NCI-H2227 treated with DMSO at 0.1 percent for 48 hours (cell line): ENCODE measurements around the gene GADL1.

Source experiments
- DNase-seq: peaks from one replicate; lab custom pipeline; 2025; lab: John Stamatoyannopoulos, UW

GADL1 gene

DNA sequence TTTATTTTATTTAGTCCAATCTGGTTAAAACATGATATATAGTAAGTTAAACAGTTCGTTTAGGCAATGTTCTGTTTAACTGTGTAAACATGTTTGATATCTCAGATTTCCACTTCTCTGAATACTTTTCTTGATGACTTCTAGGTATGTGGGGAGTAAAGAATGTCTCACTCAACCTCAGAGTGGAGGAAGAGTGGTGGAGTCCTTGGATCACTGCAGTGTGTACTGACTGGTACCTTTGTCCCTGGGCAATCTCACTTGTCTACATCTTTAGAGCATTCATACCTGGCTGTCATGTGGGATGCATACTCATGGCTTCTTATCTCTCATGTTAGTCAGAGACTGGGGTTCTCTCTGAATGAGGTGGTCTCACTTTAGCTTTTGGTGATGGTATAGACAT is 15.6 kb downstream of the GADL1 start:
- no peak for DNase-seq

DNA sequence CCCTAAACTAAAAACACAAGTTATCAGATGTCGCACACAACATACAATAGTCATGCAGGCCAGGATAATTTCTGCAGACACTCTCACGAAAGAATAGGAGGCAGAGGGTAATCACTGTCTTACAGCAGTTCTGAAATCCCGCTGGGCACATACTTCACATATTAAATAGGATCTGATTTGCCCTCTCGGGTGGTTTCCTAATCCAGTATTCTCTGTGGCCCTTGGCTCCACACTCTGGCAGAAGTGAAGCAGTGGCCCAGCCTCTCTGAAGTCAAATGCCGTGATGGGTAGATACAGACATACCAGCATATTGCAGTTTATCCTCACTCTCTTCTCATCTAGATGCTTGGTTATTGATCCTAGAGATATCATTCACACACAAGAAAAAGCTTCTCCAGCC is 19.0 kb downstream of the GADL1 start:
- DNase-seq, result no peak

DNA sequence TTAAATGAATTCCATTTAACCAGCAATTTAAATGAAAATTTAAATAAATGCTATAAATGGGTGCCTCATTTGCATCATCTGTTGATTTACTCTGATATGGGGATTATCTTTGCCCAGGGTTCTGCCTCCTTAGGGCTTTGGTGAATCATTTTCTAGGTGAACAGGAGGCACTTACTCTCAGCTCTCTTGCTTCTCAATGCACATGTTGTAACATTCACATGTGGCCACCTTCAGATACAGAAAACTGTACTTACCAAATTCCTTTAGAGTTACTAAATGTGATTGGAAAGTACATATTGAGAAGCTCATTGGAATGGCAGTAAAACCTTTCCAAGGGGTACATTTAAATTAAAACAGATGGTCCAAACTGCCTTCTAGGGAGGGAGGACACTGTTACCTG is 20.8 kb downstream of the GADL1 start:
- no peak for DNase-seq

DNA sequence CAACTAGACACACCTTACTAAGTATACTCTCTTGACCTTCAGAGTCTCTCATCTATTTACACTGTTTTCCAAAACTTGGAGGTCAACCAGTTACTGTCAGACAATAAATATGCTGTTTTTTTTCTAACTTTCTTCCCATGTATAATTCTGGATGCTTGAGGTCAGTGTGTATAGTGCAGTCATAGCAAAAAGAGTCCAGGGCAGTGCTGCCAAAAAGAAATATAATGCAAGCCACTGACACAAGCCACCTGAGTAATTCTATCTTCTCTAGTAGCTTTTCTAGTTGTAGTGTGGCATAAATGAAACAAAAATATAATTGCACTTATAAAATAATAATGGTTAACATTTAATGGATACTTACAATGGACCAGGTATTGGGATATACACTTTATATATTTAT is 21.6 kb downstream of the GADL1 start:
- DNase-seq, result no peak

DNA sequence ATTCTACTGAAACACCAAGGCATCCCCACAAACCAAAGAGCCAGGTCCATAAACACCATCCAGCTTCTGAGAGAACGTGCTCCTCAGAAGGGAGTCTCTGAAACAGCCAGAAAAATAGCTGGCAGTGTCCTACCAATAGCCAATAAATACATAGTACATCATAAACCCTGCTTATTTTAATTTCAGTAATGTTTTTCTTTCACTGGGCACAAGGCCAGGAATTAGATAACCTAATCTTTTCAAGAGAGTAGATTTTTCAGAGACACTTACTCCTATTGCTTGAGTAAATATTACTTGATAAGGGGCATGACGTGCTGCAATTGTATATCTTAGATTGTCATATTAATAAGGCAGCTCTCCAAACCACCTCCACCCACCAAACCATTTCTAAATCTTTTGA is 22.7 kb downstream of the GADL1 start:
- no peak for DNase-seq

DNA sequence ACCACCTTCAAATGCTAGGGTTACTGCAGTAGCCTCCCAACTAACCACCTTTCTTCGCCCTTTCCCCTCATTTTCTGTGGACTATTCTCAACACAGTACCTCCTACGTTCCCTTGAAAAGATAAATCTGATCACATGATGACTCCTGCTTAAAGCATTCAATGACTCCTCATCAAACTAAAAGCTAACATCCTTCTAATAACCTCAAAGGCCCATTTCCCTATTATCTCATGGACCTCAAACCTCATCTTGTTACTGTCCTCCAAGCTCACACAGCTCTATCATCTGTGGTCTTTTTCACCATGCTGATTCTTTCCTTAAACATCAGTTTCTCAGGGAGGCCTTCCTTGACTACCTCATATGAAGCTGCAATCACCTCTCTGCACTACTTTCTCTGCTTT is 29.6 kb downstream of the GADL1 start:
- no peak for DNase-seq

DNA sequence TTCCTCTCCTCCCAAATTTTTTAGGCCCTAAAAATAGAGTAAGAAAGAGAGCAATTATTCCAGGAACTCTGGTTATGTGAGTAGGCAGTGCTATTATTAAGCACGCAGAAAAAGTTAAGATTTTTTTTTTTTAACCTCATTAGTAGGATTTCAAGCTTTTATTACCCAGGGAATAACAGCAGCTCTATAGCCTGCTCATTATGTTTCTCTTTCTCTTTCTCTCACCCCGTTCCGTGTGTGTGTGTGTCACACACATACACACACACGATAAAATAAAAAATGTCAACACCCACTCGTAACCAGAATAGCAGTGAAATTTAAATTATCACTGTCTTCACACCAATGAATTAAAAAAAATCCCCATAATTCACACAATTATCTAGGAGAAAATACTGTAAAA is 30.3 kb downstream of the GADL1 start:
- no peak for DNase-seq

DNA sequence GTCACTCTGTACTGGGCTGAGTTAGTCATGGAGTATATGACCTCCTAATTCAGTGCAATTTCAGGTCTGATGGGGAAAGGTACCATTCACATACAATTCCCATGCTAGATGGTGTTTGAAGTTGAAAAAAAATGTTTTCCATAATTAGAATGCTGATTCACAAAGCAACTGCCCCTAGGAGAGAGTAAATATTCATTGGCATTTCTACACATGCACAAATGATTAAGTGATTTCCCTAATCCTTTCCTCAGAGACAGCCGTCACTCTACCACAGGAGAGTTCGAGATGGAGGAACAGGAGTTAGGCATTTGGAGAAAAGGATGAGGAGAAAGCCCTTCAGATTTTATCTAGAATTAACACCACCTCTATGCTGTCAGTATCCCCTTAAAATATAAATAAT is 32.5 kb downstream of the GADL1 start:
- DNase-seq, result no peak

DNA sequence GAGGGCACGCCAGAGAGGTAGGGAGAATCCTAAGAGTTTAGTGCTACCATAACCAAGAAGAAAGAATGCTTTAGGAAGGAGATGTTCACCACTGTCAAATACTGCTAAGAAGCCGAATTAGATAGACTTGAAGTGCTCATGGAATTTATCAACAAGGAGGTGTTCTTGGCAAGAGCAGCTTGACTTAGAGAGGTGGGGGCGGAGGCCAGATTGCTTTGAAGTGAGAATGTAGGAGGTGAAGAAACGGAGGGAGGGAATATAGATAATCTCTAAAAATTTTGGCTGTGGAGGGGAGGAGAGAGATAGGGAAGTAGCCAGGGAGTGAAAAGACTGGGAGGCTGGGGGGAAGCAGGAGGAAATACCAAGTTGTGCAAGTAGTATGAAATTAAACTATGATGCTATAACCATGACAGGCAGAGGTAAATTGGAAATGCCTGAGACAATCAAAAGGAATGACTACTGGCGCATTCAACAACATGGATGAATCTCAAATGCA is 35.5 kb downstream of the GADL1 start:
- DNase-seq, result no peak

DNA sequence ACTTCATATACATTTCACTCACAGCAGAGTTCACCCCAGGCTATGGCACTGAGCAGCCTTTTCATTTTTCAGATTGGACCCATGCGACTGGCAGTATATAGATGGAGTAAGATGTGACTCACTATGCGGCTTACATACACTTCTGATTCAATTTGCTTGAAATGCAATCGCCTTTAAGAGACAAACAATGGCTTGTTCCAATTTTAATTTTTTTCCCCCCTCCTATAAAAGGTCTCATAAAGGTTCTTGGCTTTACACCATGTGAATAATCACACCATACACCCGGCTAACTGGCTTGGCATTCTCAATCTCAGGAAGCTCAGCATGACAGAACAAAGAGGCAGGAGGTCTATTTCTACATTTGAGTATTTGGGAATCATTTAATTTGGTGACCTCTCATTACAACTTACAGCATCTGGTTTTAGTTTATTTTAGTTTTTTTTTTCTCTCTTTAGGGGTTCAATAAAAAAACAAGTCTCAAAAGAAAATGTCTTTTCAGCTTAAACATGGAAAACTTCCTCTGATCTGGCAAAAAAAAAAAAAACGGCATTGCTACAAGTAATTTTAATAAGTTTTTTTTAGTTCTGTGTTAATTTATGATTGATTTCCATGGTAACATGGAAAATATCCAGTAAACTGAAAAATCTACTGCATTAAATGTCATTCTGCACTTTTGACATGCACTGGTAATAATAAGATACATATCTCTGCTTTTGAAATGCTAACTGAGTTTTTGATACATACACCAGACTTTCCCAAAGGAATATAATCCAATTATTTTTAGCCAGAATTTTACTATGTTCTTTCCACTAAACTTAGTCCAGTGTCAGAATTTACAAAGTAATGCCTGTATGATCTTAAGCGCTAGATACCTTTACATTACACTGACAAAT is 38.8 kb downstream of the GADL1 start:
- DNase-seq, result no peak

DNA sequence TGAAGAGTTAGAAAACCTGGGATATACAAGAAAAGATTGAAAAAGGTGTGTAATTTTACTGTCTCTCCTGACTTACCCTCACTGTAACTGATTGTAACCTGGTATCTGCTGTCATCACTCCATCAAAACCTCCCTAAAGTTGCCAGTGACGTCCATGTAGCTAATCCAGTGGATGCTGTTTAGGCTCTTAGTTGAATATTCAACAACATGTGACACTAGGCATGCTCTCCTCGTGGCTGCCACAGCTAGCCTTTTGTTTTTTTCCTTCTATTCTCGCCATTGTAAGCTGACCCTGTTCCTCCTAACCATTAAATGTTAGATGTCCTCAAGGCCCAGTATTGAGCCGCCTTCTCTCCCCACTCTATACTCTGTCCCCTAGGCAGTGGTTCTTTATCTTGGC is 41.6 kb downstream of the GADL1 start:
- DNase-seq, result no peak

DNA sequence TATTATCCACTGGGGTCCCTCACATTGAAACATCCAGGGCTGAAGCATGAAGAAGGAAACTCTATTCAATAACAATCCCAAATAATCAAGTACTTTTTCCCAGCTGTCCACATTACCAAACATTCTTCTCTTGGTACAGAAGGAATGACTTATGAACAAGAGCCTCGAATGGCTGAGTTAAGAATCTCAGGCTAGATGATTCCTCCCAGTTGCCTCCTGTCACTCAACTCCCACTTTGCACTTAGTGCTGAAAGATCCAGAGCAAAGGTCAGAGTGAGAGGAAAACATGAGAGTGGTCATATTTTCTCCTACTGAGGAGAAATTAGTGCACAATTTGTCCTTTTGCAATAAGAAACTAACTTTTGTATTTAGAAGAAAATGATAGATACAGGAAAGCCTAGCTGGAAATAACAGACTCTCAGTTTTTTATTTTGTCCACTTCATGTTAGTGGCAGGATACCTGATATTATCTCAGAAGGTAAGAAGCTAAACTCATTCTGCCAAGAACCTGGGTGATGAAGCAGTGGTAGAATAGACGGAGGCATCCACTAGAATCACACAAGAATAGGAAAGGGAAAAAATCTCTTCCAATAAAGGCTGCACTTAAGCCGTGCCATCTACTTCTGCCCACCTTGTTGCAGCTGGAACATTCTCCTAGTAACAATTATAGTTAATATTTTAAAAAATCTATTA is 46.2 kb downstream of the GADL1 start:
- peak; percentile 4 for DNase-seq

DNA sequence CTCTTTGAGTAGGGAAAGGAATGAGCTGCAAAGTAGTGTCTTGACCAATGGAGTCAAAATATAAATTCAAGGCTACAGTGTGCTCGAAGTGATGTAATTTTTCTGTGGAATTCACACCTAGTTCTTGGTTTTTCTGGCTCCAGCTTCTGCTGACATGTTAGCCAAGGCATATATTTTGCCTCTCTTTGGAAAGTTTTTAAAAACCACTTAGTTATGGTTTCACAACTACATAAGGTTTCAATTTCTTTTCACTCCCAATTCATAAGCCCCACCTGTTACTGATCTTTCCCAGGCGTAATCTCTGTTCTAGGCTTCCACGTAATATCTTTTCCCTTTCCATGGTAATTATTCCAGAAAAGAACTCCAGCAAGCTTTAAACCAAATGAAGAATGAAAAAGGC is 46.9 kb downstream of the GADL1 start:
- no peak for DNase-seq

DNA sequence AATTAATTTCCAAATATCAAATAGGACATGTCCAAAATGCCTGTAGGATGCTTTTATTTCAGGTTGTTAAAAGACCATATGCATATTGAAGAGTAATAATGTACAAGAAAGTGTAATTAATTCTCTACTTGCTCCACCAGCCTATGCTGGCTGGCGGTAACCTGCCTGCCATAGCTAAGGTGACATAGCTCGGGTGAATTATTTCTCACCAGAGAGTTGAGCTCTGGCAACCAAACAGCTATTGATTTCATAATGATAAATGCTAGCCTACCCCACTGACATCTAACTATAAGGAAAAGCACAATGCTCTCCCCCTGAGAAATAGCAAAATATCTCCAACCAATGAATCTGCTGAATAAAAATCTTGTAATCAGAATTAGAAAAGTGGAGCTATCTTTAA is 48.9 kb downstream of the GADL1 start:
- DNase-seq, result no peak

DNA sequence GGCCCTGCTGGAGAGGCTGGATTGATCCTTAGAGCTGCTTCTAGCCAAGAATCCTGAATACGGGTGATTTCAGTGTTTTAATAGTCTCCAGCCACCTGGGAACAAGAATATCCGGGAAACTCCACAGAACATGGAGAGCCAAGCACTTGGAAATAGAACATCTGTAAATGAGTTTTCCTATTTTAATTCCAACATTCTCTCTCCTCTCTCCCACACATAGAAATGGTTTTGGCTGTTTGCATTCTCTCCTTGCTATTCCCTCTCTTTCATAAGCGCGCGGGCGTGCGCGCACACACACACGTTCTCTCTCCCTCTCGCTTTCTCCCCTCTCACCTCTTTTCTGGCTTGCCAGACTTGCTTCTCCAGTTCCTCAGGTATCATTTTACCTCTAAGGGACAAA is 50.6 kb downstream of the GADL1 start:
- DNase-seq, result no peak

DNA sequence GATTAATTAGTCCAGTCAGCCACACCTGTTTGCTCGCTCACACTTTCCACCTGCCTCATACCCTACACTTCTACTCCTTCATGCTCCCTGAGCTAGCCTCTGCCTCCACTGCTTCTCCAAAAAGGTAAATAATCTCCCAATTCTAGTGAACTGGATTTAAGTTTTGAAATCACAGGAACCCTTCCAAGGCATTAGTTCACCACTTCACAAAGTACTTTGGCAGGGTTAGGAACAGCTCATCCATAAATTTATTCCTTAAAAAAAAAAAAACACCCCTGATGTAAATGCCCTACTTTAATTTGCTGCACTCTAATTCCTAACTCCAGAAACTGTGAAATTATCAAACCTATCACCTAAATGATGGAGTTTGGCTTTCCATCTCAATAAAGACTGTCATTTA is 58.3 kb downstream of the GADL1 start:
- no peak for DNase-seq

DNA sequence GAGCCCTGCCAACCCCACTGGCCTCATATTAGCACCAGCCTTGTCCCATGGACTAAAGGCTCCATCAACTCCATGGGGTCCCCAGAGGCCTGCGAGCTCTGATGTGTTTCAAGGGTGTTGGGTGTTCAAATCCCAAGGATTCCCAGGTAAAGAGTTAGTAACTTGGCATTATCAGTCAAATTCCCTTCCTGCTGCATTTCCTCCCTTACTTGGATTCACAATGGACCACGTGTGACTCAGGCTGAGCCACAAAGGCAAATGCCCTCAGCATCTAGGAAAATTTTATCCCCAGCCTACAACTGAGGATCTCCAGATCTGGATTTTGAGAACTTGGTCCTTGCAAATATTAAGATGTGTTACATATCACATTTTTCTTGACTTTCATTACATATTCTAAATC is 58.8 kb downstream of the GADL1 start:
- DNase-seq, result no peak

DNA sequence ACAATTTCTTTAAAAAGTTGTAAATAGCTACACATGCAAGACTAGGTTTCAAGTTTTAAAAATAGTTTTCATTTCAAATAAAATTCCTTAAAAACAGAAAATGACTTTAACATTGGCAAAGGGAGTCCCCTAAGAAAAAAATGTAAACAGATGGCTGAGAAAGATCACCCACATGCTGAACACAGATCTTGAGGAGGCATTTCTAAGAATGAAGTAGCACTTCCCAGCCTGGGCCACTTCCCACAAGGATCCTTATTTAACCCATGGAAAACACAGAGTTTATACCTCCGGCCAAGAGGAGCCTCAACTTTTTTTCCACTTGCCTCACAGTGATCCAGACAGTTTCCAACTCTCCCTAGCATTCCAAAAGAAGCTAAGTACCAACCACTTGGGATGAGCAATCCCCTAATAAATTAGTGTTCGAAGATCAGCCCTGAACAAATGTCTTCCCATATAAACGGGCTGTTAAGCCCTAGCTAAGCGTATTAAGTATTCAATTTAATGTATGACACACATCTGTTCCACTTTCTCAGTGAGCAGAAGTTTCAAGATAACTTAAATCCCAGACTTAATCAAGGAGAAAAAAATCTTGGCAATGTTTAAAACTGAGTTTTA is 61.4 kb downstream of the GADL1 start:
- DNase-seq, result no peak

DNA sequence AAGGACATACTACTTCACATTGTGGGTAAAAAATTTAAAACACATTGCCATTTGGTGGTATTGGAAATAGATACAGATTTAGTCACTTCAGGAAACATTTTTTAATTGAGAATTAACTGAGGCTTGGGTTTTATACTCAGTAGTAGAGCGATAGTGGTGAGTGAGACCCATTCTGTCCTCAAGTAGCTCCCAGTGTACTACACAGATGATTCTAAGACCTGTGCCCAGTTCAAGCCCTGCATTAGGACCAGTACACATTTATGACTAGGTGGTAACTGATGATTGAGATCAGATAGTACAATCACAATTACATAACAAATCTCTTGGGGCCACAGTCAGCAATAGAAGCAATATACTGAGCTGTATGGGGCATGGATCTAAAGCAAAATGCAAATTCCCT is 67.4 kb downstream of the GADL1 start:
- no peak for DNase-seq

DNA sequence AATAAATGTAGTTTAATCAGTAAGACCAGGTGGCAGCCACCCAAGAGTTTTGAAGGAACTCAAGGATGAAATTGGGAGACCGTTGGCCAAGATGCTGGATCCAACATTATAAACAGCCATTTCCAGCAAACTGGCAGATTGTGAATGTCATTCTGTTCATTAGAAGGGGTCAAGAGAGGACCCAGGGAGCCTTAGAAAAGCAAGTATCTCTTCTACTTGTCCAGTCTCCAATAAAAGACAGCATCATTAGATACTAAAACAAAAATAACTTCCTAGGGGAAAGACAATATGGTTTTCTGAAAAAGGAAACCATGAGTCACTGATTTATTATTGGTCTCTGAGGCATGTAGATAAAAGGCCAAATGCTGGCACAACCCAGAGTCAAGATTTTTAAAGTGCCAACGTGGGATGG is 67.9 kb downstream of the GADL1 start:
- no peak for DNase-seq

DNA sequence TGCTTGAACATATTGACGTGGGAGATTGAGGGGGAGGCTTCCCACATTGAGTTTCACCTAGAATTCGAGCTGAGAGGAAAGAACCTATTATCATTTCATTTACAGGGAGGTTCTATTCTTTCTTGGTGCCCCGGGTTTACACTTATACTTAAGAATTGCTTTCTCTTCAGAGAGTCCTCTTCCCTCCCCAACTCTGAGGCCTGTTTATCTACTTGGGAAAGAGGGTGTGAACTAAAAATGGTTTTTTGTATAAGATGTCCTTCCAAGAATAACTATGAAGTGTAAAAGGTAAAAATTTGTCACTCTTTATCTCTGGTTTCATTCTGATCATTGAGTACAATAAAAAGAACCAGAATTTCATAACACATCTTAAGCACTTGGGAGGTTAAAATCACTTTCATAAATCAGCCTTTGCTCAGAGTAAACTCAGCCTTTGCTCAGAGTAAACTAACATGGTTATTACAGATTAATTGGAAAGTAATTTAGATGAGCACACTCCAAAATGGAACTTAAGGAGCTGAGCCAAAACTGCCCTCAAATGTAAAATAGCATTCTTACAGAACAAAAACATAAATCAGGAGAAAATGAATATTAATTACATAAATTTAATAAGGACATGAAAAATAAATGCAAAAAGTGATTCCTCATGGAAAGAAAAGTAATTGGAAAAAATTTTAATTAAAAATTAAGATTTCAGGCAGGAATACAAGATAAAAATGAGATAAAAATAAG is 75.2 kb downstream of the GADL1 start:
- no peak for DNase-seq

DNA sequence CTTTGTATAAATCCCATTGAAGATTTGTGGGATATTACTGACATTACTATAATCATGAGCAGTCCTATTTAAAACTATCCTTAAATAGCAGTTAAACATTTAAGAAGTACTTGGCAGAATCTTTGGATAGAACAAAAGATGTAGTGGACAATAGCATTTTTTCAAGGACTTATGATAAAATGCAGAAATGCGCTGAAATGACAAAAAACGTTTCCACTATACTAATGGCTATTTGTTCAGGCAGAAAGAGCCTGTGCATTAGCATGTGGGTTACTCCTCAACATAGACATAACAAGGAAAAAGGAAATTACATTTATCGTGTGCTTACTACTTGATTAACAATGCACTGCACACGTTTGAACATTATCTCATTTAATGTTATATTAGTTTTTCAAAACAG is 80.7 kb downstream of the GADL1 start:
- no peak for DNase-seq
